ENCODE results near the gene MRNIP.

- no peak for TF ChIP-seq YY1 (IDR thresholded peaks at IDR 0.05; ENCODE audit: low read depth)
- no peak for TF ChIP-seq NFIC (IDR thresholded peaks at IDR 0.05)
- TF ChIP-seq CEBPB (IDR thresholded peaks at IDR 0.05) = no peak
- no peak for TF ChIP-seq TAF1 (IDR thresholded peaks at IDR 0.05; ENCODE audit: low read depth)
- no peak for TF ChIP-seq RAD21 (IDR thresholded peaks at IDR 0.05; ENCODE audit: low read depth)
- TF ChIP-seq, protein P1, sequence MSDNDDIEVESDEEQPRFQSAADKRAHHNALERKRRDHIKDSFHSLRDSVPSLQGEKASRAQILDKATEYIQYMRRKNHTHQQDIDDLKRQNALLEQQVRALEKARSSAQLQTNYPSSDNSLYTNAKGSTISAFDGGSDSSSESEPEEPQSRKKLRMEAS (IDR thresholded peaks at IDR 0.05) = no peak
- TF ChIP-seq TEAD4 (IDR thresholded peaks at IDR 0.05) = no peak
- TF ChIP-seq REST (IDR thresholded peaks at IDR 0.05; ENCODE audit: low read depth) = no peak
Measured at GRCh38 chr5:179860301-179860700, 1.7 kb upstream of the MRNIP start.
